Skeletal muscle cell (primary cell): ENCODE data around the gene ACACA.

Experiments used
- DNase-seq: peaks from one replicate; pipeline ENCODE4 v3.0.0-alpha.2; 2010; ENCODE audit warnings: low read depth
- H3K4me3 ChIP-seq: 2 replicates; pipeline ENCODE4 v1.5.1; 2011; ENCODE audit warnings: low read depth, mild to moderate bottlenecking, control low read depth, low read length, moderate library complexity

ACACA gene

GRCh38 chr17:37197336-37197735 is 209.3 kb downstream of the ACACA start:
- DNase-seq, result no peak
- H3K4me3 ChIP-seq, result no peak overlapping the region

- no peak overlapping the region for H3K4me3 ChIP-seq
- no peak for DNase-seq
These were observed 212.4 kb downstream of the ACACA start for GRCh38 chr17:37194208-37194607.

- no peak overlapping the region for H3K4me3 ChIP-seq
- no peak for DNase-seq
These were observed 215.4 kb downstream of the ACACA start for GRCh38 chr17:37191219-37191618.

GRCh38 chr17:37190493-37190892 is 216.1 kb downstream of the ACACA start:
- DNase-seq, result no peak
- no peak overlapping the region for H3K4me3 ChIP-seq

- DNase-seq, result no peak
- H3K4me3 ChIP-seq, result no peak overlapping the region
These were observed 218.5 kb downstream of the ACACA start for GRCh38 chr17:37188157-37188556.

- DNase-seq, result no peak
- no peak overlapping the region for H3K4me3 ChIP-seq
These were observed 219.4 kb downstream of the ACACA start for GRCh38 chr17:37187262-37187661.

- DNase-seq, result no peak
- H3K4me3 ChIP-seq, result no peak overlapping the region
These were observed 223.7 kb downstream of the ACACA start for GRCh38 chr17:37182786-37183465.

GRCh38 chr17:37180376-37180775 is 226.3 kb downstream of the ACACA start:
- H3K4me3 ChIP-seq, result no peak overlapping the region
- DNase-seq, result no peak

- no peak for DNase-seq
- H3K4me3 ChIP-seq, result no peak overlapping the region
These were observed 226.7 kb downstream of the ACACA start for GRCh38 chr17:37179893-37180292.

GRCh38 chr17:37177254-37177870 is 229.3 kb downstream of the ACACA start:
- H3K4me3 ChIP-seq, result no peak overlapping the region
- no peak for DNase-seq

- DNase-seq, result no peak
- no peak overlapping the region for H3K4me3 ChIP-seq
These were observed 229.9 kb downstream of the ACACA start for GRCh38 chr17:37176723-37177122.

- H3K4me3 ChIP-seq, result no peak overlapping the region
- DNase-seq, result no peak
These were observed 232.4 kb downstream of the ACACA start for GRCh38 chr17:37174205-37174604.

- no peak for DNase-seq
- no peak overlapping the region for H3K4me3 ChIP-seq
These were observed 235.7 kb downstream of the ACACA start for GRCh38 chr17:37170881-37171425.

- no peak overlapping the region for H3K4me3 ChIP-seq
- no peak for DNase-seq
These were observed 237.8 kb downstream of the ACACA start for GRCh38 chr17:37168731-37169353.

- H3K4me3 ChIP-seq, result no peak overlapping the region
- no peak for DNase-seq
These were observed 238.9 kb downstream of the ACACA start for GRCh38 chr17:37167756-37168155.

GRCh38 chr17:37164057-37164456 is 242.6 kb downstream of the ACACA start:
- H3K4me3 ChIP-seq, result no peak overlapping the region
- no peak for DNase-seq

GRCh38 chr17:37162800-37163199 is 243.8 kb downstream of the ACACA start:
- H3K4me3 ChIP-seq, result no peak overlapping the region
- no peak for DNase-seq

GRCh38 chr17:37160944-37161343 is 245.7 kb downstream of the ACACA start:
- no peak for DNase-seq
- no peak overlapping the region for H3K4me3 ChIP-seq

GRCh38 chr17:37158290-37158689 is 248.3 kb downstream of the ACACA start:
- no peak for DNase-seq
- H3K4me3 ChIP-seq, result no peak overlapping the region

- no peak for DNase-seq
- H3K4me3 ChIP-seq, result no peak overlapping the region
These were observed 258.5 kb downstream of the ACACA start for GRCh38 chr17:37148156-37148555.
